Activated naive CD4-positive, alpha-beta T cell treated with Interleukin-2 at 50 U/mL for 16 hours (primary cell): ENCODE results near the gene ZNF891.

Experiments
- DNase-seq: peaks from one replicate; pipeline ENCODE4 v3.0.0-alpha.2; 2020

The ZNF891 gene

GRCh38 chr12:133058203-133059113, 71.6 kb downstream of the ZNF891 start:
- no peak for DNase-seq

GRCh38 chr12:133057446-133057845, 72.6 kb downstream of the ZNF891 start:
- DNase-seq, result no peak
